Neutrophil (primary cell): ENCODE measurements around the gene CYP27C1.

Experiments
- H3K27ac ChIP-seq: fragments of 200-600 bp; sonication (generic); 2 replicates; pipeline ENCODE4 v1.5.1; 2016; ENCODE audit warnings: mild to moderate bottlenecking, moderate library complexity
- H3K27me3 ChIP-seq: fragments of 200-600 bp; sonication (generic); 2 replicates; pipeline ENCODE4 v1.6.0; 2016; ENCODE audit warnings: mild to moderate bottlenecking
- H3K36me3 ChIP-seq: fragments of 200-600 bp; sonication (generic); 2 replicates; pipeline ENCODE4 v1.5.1; 2017
- H3K4me1 ChIP-seq, 2 experiments: fragments of 200-600 bp in 1 of 2; sonication (generic) in 1 of 2; 1 replicate in 1 of 2; 2 replicates in 1 of 2; pipeline versions ENCODE4 v1.5.1 to v1.6.1; 2013 to 2016; ENCODE audit warnings: low read depth in 1 of 2, low read length in 1 of 2, mild to moderate bottlenecking in 1 of 2, moderate library complexity in 1 of 2; ENCODE audit not compliant: control insufficient read depth in 1 of 2, insufficient read depth in 1 of 2
- H3K4me3 ChIP-seq, 2 experiments: fragments of 200-600 bp in 1 of 2; sonication (generic) in 1 of 2; 1 replicate in 1 of 2; 2 replicates in 1 of 2; pipeline ENCODE4 v1.5.1; 2013 to 2016; ENCODE audit warnings: low read depth in 1 of 2, low read length in 1 of 2, mild to moderate bottlenecking in 1 of 2, moderate library complexity in 1 of 2
- H3K9me3 ChIP-seq: fragments of 200-600 bp; sonication (generic); 2 replicates; pipeline ENCODE4 v1.5.1; 2016
- TF ChIP-seq, protein P1 (sequence below): fragments of 200-600 bp; sonication (generic); IDR thresholded peaks from 2 replicates; pipeline ENCODE4 v1.5.1; 2016; ENCODE audit warnings: antibody characterized with exemption

The CYP27C1 gene

GRCh38 chr2:127170452-127171197, 49.5 kb downstream of the CYP27C1 start:
- TF ChIP-seq, protein P1, sequence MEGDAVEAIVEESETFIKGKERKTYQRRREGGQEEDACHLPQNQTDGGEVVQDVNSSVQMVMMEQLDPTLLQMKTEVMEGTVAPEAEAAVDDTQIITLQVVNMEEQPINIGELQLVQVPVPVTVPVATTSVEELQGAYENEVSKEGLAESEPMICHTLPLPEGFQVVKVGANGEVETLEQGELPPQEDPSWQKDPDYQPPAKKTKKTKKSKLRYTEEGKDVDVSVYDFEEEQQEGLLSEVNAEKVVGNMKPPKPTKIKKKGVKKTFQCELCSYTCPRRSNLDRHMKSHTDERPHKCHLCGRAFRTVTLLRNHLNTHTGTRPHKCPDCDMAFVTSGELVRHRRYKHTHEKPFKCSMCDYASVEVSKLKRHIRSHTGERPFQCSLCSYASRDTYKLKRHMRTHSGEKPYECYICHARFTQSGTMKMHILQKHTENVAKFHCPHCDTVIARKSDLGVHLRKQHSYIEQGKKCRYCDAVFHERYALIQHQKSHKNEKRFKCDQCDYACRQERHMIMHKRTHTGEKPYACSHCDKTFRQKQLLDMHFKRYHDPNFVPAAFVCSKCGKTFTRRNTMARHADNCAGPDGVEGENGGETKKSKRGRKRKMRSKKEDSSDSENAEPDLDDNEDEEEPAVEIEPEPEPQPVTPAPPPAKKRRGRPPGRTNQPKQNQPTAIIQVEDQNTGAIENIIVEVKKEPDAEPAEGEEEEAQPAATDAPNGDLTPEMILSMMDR = no peak
- no peak overlapping the region for H3K4me3 ChIP-seq
- no peaks in the 10 kb centered on the region for H3K9me3 ChIP-seq
- no peaks in the 10 kb centered on the region for H3K36me3 ChIP-seq
- H3K4me1 ChIP-seq = no peaks in the 10 kb centered on the region
- no peaks in the 10 kb centered on the region for H3K27me3 ChIP-seq
- H3K27ac ChIP-seq = no peak overlapping the region

DNA sequence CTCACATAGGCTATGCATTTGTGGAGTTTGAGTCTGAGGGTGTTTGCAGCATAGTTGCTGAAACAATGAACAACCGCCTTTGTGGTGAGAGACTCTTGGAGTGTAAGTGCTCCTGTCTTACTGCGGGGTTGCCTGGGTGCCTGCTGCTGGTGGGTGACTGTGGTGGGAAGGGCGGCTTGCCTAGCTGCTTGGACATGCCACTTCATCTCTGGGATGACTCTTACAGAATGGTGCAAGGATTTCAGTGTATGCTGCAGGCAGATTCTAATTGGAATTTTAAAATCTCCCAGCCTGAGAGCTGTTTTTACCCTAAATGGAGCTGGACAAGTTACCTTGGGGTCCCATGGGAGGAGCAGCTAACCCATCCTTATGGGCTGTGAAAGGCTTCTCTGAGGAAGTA, 50.1 kb downstream of the CYP27C1 start:
- Histone ChIP-seq H3K4me3 (no peak overlapping the region), H3K4me1 (no peaks in the 10 kb centered on the region), H3K27me3 (no peaks in the 10 kb centered on the region), H3K9me3 (no peaks in the 10 kb centered on the region), H3K36me3 (no peaks in the 10 kb centered on the region), H3K27ac (no peak overlapping the region)
- TF ChIP-seq, protein P1 = no peak

DNA sequence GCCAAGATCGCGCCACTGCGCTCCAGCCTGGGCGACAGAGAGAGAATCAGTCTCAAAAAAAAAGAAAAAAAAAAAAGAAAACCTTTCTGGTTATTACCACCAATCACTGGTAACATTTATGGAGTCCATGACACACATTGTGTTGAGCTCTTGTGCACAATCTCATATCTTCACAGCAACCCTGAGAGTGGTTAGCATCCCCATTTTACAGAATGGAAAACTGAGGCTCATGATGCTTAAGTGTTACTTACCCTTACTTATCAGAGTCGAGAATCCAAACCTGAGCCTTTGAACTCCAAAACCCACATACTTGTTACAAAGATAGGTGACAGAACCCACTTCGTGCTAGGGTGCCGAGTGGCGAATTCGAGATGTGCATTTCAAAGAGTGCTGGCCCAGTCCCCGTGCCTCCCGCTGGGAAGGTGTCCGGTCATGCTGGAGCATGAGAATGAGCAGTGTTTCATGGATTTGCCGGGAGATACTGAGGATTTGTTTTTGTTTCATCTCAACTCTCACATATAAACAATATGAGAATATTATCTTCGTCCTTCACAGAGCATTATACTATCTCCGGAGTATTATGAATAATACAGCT, 50.9 kb downstream of the CYP27C1 start:
- Histone ChIP-seq H3K4me1 (no peaks in the 10 kb centered on the region), H3K27ac (no peak overlapping the region), H3K9me3 (no peaks in the 10 kb centered on the region), H3K36me3 (no peaks in the 10 kb centered on the region), H3K4me3 (no peak overlapping the region), H3K27me3 (no peaks in the 10 kb centered on the region)
- TF ChIP-seq, protein P1 = no peak

DNA sequence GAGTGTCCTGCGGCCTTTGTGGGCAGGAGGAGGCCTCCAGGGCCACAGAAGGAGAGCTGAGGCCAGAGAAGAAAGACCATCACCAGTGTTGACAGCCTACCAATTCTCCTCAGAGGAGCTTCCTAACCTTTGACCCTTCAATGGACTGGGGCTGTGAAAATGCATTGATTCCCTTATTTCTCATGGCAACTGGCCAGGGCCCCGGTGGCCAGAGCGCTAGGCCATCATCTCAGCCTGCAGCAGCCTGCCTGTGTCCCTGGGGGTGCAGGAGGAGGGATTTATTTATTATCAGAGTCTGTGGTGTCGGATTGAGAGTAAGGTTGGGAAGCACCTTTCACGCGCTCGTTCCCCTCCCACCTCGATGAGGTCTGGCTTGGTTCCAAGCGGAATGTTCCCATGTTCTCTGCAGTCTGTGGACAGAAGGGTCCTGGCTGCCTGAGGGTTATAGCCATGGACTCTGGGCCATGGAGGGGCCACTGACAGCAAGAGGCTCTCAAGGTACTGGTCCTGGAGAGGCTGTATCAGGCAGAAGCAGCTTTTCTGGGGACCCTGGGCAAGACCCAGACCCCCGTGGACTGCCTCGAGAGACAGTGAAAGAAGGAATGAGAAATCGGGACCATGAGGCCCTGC, 53.8 kb downstream of the CYP27C1 start:
- H3K9me3 ChIP-seq = no peaks in the 10 kb centered on the region
- H3K4me1 ChIP-seq = no peaks in the 10 kb centered on the region
- H3K27me3 ChIP-seq = no peaks in the 10 kb centered on the region
- TF ChIP-seq, protein P1 = no peak
- no peak overlapping the region for H3K27ac ChIP-seq
- H3K36me3 ChIP-seq = no peaks in the 10 kb centered on the region
- no peak overlapping the region for H3K4me3 ChIP-seq

- Histone ChIP-seq H3K9me3 (no peaks in the 10 kb centered on the region), H3K4me1 (no peaks in the 10 kb centered on the region), H3K27ac (no peak overlapping the region), H3K4me3 (no peak overlapping the region), H3K27me3 (no peaks in the 10 kb centered on the region), H3K36me3 (no peaks in the 10 kb centered on the region)
- TF ChIP-seq, protein P1 = no peak
Measured at GRCh38 chr2:127165539-127165935, 54.6 kb downstream of the CYP27C1 start.
